Posterior cingulate gyrus (tissue), 11 donors: ENCODE results near the gene KHDC4.
A peak's percentile ranks its signal among the peaks of the same experiment; 100 is the strongest.
"Not testable (repeated sequence)": the region's sequence is repeated elsewhere in the genome, so short reads cannot be mapped to it uniquely, and the experiment has no call there.

Experiments
- DNase-seq, 10 donors: peaks; one replicate each; pipeline versions ENCODE4 v3.0.0 to v3.0.0-alpha.2; 2020 to 2021; ENCODE audit warnings: mixed read lengths in 3 of 10
- intact Hi-C: fragments of 100-400 bp; cut with DNase I; formaldehyde crosslinking; loops from one replicate; pipeline ENCODE4 v1.15.1; 2023

The KHDC4 gene

DNA sequence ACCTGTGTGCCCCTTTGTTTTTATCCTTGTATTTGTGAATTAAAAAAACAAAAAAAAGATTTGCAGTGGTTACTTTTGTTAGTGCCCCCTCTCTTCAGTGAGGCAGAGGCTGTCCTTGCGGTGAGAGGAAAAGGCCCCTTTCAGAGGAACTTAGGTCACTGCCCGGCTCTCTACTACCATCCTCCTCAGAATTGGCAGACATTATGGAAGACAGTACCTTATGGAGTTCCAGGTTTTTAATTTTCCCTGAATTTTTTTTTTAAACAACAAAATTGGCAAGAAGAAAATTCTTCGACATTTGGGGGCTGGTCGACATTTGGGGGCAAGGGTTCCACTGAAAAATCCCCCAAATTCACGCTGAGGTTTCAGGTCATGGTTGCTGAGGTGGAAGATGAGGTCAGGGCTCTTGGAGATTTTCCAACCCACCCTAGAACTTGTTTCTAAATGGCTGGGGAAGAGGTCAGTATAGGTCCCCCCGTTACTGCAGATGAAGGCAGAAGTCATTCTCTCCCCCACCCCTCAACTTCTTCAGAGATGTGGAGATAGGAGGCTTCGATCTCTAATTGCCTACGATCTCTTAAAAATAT lies 12.5 kb upstream of the KHDC4 start:
- intact Hi-C loops: no loop called here
- no peak for DNase-seq

DNA sequence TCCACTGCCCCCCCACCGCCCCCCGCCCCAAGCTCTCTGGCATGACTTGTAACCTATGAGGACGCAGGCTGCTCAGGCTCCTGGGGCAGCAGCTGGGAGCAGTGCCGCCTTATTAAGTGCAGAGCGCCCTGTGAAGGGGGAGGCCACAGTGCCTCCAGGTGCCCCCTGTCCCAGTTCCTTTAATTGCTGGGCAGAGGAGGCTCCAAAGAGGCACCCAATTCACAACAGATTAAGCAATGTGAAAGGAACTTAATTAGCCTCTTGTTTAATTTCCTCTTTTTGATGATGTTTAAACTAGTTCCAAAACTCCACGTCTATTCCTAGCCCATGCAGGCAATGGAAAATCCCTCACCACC lies 10.2 kb upstream of the KHDC4 start:
- peak in 1 of 10 donors; percentile 77 for DNase-seq
- intact Hi-C loops: no loop called here

DNA sequence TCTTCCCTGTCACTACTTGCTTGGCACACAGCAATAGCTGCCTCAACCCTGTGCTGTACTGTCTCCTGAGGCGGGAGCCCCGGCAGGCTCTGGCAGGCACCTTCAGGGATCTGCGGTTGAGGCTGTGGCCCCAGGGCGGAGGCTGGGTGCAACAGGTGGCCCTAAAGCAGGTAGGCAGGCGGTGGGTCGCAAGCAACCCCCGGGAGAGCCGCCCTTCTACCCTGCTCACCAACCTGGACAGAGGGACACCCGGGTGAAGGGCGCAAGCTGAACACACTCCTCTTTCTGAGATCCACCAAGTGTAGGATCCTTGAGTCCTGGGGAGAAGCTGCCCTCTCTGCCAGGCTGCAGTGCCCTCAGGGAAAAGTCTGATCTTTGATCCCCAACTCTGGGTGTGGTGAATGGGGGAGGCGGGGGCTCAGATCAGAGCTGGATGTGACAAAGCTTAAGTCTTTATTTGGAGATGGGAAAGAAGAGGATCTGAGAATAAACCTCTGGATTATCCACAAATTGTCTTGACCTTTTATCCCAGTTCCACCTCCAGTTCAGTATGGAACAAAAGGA lies 8.4 kb upstream of the KHDC4 start:
- intact Hi-C loops: no loop called here
- DNase-seq: peak in 1 of 10 donors; percentile 82

DNA sequence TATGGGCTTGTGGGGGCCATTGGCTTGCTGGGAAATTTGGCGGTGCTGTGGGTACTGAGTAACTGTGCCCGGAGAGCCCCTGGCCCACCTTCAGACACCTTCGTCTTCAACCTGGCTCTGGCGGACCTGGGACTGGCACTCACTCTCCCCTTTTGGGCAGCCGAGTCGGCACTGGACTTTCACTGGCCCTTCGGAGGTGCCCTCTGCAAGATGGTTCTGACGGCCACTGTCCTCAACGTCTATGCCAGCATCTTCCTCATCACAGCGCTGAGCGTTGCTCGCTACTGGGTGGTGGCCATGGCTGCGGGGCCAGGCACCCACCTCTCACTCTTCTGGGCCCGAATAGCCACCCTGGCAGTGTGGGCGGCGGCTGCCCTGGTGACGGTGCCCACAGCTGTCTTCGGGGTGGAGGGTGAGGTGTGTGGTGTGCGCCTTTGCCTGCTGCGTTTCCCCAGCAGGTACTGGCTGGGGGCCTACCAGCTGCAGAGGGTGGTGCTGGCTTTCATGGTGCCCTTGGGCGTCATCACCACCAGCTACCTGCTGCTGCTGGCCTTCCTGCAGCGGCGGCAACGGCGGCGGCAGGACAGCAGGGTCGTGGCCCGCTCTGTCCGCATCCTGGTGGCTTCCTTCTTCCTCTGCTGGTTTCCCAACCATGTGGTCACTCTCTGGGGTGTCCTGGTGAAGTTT lies 7.8 kb upstream of the KHDC4 start:
- no peak for DNase-seq
- intact Hi-C loops: no loop called here

DNA sequence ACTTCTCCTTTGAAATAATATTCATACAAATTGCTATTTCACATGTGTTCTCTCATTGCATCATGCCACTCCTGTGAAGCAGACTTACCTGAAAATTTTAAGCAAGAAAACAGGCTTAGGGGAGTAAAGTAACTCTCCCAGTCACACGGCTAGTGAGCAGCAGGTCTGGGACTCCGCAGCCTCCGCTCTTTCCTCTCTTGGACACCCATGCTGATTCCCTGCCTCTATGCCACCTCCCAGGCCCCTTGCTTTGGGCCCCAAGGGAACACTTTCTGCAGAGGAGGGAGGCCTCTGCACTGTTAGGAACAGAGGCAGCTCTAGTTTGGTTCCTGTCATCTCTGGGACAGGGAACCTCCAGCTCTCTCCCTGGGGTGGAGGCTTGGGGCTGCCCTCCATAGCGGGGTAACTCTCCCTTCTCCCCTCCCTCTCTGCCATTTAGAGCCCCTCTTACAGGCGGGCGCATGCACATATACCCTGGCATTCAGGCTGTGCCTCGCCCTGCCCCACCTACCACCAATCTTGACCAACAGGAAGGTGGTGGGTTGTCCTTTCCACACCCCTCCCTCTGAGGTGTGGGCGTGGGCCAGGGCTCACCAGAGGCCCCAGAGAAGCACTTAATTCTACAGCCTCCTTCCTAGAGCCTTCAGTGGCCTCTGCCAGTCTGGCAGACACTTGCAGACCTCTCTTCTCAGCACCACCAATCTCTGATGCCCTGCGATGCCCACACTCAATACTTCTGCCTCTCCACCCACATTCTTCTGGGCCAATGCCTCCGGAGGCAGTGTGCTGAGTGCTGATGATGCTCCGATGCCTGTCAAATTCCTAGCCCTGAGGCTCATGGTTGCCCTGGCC lies 7.0 kb upstream of the KHDC4 start, which contains the start of gene RXFP4:
Gene RXFP4, plus strand, starts transcription at position 646 of the 852 bp plus-strand sequence. Its CDS starts 72 bp downstream, at position 718.
- intact Hi-C loops: no loop called here
- no peak for DNase-seq

DNA sequence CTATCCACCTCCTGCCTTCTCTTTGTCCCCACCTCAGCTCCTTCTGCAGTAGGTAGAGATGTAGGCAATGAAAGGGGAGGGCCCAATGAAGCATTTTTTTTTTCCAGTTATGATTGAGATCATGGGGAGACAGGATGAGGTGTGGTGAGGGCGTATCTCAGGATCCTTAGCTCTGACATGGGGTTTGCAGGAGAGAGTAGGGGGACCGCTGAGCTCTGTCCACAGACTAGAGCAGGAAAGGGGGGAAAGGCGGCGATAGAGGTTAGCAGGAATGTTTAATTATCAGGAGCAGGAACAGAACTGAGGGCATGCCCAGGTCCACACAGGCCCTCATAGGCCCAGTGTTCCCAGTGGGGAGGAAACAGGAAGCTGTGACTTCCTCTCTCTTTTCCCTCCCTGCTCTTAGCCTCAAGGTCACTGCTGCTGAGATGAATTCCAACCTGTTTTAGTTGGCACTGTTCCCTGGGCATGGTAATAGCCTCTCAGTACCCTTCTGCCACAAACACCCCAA lies 6.3 kb upstream of the KHDC4 start:
- intact Hi-C loops: no loop called here
- DNase-seq: no peak

DNA sequence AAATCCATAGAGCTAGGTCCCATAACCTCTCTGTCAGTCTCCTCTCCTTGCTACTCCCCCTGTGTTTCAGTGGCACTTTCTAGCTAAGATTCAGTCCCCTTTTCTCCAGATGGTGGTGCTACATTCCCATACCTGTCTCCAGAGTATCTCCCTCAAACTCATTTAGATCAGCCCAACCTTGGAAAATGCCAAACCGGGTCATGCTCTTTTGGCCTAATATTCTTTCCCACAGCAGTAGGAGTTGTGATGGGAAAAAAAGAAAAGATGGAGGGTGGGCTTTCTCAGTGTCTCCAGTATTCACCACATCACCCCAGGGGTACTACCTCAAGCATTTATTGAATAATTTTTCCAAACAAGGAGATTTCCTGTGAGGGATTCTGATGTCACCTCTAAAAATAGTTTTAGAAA lies 4.0 kb upstream of the KHDC4 start:
- intact Hi-C loops: loop anchor here (1.0 kb wide), 1 partner anchor 51 kb away; no protein-coding TSS in a partner anchor
- no peak for DNase-seq

DNA sequence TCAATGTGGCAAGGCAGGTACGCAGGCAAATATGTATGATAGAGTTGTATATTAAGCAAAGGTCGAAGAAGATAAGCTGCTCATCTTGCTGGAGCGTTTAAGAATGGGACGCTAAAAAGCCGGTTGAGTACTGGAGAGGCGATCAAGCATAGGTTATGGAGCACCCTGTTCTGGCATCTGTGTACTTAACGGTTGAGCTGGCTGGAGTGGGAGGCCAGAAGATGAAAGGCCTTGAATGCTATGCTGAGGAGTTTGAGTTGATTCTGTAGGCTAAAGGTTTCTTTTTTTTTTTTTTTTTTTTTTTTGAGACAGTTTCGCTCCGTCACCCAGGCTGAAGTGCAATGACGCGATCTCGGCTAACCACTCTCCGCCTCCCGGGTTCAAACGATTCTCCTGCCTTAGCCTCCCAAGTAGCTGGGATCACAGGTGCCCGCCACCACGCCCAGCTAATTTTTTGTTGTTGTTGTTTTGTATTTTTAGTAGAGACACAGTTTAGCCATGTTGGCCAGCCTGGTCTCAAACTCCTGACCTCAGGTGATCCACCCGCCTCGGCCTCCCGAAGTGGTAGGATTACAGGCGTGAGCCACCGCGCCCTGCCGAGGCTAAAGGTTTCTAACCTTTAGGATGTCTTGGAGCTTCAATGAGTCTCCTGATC lies 850 bp upstream of the KHDC4 start:
- intact Hi-C loops: loop anchor here (1.0 to 2.0 kb wide), 2 partner anchors 76 to 115 kb away; partner anchors contain the start of gene SYT11
- DNase-seq: peak in 1 of 10 donors; percentile 67

DNA sequence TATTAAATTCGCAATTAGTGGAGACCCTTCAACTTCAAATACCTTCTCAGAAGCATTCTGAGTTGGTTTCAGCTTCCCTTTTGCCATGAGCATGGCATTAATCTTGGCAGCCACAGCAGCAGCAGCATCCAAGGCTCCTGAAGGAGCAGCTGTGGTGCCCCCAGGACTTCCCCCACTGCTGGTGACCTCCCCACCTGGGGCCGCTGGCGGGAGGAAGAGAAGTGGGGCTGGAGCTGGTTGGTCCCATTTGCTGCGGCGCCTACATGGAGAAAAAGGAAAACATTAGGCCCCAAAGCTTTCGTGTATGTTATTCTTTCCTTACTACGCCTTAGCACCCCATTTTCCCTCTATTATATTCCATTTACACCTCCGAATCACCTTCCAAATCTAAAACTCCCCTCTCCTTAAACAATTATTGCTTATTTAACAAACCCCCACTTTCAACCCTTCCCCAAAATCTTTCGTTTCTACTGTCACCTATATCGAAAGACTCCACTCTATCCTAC lies 569 bp downstream of the KHDC4 start:
- DNase-seq: no peak
- intact Hi-C loops: loop anchor here (2.0 kb wide), 1 partner anchor 75 kb away; the partner anchor contains the start of gene SYT11

DNA sequence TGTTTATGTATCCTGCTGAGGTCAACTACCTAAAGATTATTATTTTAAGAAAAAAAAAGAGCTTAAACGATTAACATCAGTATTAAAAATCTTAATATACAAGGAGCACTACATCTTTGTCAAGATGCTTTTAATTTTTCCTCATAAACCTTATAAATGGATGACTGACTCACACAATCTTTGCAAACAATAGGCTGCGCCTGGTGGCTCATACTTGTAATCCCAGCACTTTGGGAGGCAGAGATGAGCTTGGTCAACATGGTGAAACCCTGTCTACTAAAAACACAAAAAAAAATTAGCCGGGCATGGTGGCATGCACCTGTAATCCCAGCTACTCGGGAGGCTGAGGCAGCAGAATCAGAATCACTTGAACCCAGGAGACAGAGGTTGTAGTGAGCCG lies 1.7 kb downstream of the KHDC4 start:
- no peak for DNase-seq
- intact Hi-C loops: no loop called here

DNA sequence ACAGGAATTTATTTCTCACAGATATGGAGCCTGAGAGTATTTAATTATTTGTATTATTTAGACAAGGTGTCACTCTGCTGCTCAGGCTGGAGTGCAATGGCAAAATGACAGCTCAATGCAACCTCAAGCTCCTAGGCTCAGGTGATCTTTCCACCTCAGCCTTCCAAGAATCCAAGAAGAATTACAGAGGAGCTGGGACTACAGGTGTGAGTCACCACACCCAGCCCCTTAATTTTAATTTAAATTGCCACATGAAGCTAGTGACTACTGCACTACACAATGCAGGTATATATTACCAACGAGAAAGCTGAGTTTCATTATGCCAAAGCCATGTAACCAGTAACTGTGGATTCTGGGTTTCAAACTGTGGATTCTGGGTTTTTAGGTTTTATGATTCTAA lies 2.1 kb downstream of the KHDC4 start:
- intact Hi-C loops: no loop called here
- no peak for DNase-seq

DNA sequence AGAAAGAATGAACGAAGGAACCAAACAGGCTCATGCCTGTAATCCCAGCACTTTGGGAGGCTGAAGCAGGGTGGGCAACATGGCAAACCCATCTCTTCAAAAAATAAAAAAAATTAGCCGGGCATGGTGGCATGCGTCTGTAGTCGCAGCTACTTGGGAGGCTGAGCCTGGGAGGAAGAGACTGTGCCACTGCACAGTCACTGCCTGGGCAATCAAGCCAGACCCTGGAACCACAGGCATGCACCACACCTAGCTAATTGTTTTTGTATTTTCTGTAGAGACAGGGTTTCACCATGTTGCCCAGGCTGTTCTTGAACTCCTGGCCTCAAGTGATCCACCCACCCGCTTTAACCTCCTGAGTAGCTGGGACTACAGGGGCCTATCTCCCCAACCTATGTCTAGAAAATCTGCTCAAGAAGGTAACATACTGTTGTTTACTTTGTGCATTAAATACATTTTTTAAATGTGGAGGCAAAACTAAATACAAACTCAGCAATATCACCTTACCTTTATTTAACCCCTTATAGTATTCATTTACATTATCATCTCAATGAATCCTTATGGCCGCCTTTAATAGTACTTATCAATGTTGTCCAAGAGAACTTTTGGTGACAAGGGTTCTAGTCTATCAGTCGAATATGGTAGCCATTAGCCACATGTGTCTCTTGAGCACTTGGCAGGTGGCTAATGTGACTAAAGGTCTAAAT lies 2.7 kb downstream of the KHDC4 start:
- intact Hi-C loops: no loop called here
- no peak for DNase-seq

DNA sequence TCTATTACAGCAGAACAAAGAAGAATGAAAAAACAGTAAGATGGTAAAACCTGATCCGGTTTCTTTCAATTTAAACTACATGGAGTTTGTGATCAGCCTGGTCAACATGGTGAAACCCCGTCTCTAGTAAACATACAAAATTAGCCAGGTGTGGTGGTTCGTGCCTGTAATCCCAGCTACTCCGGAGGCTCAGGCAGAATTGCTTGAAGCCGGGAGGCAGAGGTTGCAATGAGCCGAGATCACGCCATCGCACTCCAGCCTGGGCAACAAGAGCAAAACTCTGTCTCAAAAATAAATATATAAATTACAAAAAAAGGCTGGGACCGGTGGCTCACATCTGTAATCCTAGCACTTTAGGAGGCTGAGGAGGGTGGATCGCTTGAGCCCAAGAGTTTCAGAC lies 3.5 kb downstream of the KHDC4 start:
- intact Hi-C loops, DNase-seq: not testable (repeated sequence)

DNA sequence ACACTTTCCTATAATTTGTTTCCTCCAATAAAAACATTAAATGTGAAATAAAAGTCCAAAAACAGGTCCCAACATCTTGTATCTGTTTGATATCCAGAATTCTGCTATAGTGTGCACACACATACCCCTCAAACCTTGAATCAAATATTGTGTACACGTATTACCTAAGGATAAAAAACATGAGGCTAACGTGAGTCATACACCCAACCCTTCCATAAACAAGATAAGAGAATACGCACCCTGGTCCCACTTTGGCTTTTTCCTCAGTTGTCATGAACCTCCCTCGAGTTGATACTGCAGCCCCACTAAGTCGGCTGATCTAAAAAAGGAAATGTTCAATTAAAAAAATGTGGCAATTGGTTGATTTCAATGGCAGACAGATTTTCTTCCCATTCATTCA lies 5.2 kb downstream of the KHDC4 start:
- DNase-seq: no peak
- intact Hi-C loops: no loop called here

DNA sequence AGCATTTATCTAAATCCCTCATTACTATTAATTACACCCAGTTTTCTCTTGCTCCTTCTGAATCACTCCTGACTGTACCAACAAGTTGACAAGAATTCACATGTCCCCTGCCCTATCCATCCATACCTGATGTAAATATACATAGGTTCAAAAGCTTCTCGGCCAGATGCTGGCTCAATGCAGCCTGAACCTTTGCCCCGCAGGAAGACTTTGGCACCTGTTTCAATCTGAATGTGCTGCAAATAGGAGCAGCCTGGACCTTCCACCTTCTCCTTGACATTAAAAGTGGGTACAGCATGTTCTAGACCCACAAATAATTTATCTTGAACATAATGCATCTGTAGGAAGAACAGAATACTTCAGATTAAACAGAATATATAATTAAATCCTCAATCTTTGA lies 8.7 kb downstream of the KHDC4 start:
- intact Hi-C loops: no loop called here
- no peak for DNase-seq

DNA sequence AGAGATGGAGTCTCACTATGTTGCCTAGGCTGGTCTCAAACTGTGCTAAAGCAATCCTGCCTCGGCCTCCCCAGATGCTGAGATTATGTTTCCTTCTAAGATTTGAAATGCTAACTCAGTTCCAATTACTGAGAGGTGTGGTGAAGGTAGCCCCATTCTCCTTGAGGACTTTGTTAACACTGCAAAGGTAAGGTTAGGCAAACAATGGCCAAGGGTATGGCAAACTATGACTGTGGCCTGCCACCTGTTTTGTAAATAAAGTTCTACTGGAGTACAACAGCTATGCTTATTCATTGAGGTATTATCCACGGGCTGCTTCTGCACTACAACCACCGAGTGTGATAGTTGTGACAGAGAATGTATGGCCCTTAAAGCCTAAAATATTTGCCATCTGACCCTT lies 13.5 kb downstream of the KHDC4 start:
- DNase-seq: no peak
- intact Hi-C loops: no loop called here

DNA sequence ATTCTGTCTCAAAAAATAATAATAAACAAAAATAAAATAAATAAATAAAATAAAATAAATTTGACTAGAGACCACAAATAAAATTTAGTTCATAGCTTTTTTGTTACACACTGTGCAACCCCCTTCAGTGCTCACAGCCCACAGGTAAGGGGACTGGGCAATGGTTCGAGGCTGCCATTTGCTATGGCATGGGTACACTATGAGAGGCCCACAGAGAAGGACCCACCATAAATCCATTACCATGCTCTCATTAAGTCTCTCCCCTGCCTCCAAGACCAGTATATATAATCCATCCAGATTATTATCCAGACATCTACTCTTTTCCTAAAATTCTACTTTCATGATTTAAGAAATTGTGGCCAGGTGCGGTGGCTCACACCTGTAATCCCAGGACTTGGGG lies 14.4 kb downstream of the KHDC4 start:
- intact Hi-C loops: no loop called here
- DNase-seq: no peak

DNA sequence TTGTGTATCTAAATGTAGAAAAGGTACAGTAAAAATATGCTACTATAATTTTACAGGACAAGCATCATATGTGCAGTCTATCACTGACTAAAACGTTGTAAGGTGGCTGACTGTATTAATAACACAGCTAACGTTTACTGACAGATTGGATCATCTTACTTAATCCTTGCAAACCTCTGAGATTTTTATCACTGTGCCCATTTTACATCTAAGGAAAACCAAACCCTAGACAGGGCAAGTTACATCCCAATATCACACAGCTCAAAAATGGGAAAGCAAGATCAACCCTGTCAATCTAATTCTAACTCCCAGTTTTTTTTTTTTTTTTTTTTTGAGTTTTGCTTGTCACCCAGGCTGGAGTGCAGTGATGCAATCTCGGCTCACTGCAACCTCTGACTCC lies 15.6 kb downstream of the KHDC4 start:
- no peak for DNase-seq
- intact Hi-C loops: no loop called here

DNA sequence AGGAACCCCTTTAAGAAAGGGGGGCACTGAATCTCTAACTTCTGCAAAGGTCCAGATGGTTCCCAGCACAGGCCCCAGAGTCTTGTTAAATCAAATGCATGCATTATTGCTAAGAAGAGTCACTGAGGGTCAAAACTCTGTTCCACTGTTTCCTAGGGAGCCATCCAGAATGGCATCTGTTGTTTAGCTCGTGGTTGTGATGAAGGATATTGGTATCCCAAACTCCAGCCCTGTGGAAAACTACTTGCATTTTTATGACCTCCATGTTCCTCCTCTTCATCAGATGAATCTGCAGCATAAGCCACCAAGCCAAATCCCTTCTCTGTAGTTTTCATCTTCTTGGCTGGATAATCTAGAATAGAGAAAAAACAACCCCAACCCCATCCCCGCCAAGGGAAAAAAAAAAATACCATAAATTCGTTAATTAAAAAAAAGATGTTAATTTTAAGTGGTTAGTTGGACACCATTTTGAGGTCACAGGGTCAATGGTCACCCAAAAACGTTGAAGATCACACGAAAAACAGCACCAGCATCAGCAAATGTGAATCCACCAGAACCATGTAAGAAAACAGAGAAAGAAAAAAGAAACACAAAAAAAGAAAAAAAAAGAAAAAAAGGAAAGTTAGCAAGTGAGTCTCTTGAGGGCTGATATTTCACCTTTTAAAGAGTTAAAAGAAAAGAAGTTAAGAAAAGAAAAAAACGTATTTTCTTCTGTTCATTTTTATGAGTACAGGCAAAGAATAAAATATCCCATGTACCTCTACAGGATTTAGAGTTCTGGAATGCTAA lies 20.1 kb downstream of the KHDC4 start:
- intact Hi-C loops: no loop called here
- no peak for DNase-seq
